GM19395 (cell line): ENCODE measurements around the gene MYO3B.

ENCODE experiments used
- ATAC-seq: cut with Tn5 transposase; IDR thresholded peaks from one replicate; pipeline ENCODE4 v1.9.1; 2021; ENCODE audit warnings: mild to moderate bottlenecking, moderate library complexity; ENCODE audit not compliant: unreplicated experiment

Gene MYO3B

DNA sequence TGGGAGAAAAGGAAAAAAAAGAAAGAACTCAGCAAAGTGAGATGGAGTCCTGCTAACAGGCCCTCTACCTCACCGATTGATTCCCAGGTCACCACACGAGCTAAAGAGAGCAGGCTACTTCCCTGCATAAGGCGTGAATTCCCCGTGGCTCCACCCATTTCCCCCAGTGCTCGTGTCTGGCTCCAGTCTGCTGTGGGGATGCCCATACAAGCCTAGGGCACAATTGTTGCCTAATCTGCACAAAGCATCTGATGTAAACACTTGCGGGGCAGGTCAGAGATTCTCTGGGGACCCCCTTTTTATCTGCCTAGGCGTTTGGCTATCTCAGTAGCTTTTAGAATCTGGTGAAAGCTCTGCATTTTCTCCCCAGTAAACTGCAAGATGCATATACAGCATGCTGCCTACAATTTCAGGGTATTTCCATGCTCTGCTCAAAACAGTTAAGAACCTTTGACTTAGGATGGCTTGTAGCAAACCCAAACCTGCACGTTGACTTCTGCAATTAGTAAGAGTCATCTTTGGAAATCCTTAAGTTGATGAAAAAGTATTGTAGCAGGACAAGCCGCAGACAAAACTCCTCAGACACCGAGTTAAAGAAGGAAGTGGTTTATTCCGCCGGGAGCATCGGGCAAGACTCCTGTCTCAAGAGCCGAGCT lies 34.8 kb downstream of the MYO3B start:
- peak; percentile 58 for ATAC-seq

DNA sequence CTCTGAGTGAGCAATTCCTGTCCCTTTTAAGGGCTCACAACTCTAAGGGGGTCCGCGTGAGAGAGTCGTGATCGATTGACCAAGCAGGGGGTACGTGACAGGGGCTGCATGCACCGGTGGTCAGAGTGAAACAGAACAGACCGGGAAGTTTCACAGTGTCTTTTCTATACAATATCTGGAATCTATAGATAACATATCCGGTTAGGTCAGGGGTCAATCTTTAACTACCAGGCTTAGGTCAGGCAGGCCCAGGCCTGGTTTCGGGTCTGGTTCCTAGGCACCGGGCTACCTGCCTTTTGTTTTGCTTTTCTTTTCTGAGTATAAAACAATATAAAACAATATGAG lies 35.3 kb downstream of the MYO3B start:
- ATAC-seq = peak; percentile 20

DNA sequence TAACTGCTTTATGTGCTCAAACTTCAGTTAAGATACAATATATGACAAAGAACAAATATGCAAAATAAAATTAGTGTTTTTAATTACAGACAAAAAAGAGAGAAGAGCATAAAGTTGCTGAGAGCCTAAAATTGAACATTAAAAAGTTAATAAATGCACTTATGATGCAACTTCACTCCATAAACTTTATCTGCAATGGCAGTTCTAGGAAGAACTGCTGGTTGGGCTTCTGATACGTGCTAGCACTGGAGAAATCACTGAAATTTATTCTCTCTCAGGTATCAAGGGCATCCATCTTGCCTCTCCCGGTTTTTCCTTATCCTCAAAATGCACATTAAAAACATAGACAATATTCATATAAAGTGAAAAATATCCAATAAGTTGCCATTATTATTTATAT lies 35.7 kb downstream of the MYO3B start:
- ATAC-seq = no peak

DNA sequence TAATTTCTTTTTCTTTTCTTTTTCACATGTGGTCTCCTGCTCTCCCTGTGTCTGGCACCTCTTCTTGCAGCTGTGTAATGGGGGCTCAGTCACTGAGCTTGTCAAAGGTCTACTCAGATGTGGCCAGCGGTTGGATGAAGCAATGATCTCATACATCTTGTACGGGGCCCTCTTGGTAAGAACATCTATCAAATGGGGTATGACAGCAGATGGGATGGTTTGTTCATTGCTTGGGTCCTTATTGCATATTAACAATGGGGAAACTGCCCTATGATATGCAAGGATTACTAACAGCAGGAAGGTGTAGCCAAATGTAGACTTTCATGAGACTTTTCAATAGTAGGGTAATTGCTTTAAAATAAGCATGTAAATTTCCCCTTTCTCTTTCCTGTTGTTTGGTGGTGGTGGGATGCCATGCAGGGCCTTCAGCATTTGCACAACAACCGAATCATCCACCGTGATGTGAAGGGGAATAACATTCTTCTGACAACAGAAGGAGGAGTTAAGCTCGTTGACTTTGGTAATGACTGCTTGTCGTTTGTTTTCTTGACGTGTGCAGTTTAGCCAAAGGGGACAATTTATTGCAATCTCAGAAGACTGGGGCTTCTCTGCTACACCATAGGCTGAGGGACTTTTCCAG lies 36.5 kb downstream of the MYO3B start:
- no peak for ATAC-seq

DNA sequence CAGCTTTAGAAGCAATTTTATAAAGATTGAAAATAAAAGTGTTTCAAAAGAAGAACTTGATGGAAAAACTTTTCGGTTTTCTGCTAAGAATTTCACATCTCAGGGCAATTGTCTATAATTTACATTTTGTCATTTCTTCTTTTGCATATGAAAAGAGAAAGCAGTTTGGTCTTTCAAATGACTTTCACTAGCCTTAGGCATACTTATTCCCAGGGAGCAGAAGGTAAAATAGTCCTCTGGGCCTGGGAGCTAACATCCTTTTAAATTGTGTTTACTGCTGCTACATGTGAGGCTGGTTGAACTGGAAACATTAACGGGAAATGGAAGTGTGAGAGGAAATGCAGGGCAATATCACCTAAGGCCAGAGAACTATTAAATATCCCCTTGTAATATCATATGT lies 37.1 kb downstream of the MYO3B start:
- ATAC-seq = no peak

DNA sequence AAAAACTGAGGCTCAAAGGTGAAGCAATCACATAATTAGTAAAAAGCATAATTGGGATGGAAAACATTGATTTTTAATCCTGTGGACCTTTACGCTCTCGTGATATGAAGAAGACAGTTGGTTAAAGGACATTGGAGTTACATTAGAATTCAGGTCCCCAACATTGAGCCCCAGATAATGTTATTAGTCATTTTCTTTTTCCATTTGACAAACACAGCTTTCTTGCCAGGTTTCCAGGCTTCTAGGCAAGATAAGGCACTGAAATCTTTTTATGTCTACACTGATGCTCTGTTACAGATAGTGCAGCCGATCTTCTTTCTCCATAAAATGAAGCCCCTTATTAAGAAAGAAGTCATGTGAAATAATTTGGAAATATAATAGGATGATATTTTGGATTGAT lies 38.5 kb downstream of the MYO3B start:
- no peak for ATAC-seq

DNA sequence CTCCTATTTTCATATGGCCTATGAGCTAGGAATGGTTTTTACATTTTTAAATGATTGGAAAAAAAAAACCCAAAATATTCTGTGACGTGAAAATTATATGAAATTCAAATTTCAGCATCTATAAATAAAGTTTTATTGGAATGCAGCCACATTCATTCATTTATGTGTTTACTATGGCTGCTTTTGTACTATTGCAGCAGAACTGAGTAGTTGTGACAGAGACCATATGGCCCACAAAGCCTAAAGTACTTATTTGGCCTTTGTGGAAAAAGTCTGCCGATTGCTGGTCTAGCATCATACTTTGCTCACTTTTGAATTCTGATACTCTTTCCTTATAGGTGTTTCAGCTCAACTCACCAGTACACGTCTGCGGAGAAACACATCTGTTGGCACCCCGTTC lies 39.0 kb downstream of the MYO3B start:
- ATAC-seq = no peak

DNA sequence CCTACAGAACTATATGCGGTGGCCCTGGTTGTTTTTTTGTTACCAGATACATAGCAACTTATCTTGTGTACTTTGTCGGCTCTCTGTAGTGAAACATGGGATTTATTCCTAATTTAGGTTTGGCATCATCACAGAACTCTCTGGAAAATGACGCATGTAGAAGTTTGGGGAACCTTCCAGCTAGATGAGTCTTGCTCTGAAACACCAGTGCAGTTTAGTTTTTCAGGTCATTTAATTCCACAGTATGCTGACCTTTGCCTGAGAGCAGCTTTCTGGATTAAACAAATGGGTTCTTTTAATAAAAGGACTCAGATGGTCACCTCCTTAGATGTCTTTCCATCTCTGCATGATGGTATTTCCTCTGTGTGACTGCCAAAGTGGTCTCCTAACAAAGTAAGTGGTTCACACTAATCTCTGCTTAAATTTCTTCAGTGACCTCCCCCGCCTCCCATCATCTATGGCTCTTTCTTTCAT lies 39.9 kb downstream of the MYO3B start:
- ATAC-seq = no peak

DNA sequence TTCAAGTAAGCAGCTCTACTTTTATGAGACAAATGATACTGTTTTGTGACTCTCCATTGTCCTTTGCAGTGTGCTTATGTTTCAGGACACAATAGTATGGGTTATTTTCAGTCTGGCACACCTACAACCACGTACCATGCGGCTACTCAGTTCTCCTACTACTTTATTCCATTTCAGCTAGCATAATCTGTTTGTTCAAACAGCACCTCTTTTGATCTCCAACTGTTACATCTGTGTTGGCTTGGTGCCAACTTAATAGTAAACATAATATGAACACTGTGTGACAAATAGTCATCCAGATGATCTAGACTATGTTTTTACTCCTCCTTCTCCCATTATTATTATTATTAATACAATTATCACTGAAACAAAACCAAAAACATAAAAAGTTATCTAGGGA lies 40.5 kb downstream of the MYO3B start:
- ATAC-seq = no peak

DNA sequence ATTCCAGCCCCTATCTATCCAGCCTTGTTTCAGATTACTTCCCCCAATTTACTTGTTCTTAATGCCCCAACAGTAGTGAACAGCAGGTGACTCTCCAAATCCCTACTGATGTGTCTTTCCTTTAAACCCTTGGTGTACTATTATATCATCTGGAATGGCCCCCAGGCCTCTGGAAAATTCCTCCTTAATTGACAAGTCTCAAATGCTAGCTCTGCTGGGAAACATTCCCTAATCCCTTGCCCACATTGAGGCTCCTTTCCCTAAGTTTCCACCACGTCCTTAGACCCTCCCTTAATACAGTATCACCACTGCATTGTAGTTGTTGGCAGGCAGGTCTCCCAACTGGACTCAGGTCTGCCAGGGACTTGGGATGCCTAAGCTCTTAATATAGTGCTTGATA lies 41.0 kb downstream of the MYO3B start:
- ATAC-seq = no peak

DNA sequence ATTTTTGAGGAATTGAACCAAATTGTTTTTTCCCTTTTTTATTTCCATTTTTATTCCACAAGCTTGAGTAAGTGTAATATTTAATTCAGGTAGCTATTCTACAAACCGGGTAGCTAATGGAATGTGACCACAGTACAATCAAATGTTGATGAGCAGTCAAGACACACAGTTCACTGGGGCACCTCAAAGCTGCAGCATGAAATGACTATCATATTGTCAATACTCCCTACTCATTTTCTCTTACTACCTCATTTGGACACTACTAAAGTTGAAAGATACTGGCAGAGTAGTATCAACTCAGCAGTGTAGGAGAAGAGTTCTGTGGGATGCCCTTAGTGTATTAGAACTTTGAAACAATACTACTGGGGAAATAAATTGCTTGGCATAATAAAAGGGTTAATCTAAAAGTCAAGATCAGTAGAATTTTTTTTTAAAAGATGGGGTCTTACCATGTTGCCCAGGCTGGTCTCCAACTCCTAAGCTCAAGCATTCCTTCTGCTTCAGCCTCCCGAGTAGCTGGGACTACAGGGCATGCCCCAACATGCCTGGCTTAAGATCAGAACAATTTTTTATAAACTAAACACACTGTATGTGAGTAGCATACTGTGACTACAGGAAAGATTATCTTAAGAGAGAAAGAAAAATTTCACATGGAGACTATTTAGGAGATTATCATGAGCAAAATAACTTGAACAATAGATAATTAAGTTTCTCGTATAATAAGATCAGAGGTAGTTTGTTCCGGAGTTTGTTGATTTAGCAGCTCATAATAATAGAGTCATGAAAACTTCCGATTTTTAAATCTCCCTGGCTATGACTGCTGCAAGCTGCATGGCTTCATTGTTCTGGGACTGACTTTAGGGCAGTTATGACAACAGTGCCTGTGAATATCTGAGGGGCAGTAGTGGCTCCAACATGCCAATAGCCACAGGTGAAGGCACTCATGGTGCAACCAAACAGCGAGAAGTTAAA lies 43.7 kb downstream of the MYO3B start:
- no peak for ATAC-seq

DNA sequence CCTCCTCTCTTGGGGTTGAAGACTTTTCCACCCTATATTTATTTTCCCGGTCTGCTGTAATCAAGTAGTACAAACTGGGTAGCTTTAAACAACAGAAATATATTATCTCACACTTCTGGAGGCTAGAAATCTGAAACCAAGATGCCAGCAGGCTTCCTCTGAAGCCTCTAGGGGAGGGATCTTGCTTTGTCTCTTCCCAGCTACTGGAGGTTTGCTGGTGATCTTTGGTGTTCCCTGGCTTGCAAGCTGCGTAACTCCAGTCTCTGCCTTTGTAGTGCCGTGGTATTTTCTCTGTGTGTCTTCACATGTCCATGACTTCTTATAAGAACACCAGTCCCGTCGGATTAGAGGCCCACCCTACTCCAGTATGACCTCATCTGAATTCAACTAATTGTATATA lies 44.4 kb downstream of the MYO3B start:
- ATAC-seq = no peak

DNA sequence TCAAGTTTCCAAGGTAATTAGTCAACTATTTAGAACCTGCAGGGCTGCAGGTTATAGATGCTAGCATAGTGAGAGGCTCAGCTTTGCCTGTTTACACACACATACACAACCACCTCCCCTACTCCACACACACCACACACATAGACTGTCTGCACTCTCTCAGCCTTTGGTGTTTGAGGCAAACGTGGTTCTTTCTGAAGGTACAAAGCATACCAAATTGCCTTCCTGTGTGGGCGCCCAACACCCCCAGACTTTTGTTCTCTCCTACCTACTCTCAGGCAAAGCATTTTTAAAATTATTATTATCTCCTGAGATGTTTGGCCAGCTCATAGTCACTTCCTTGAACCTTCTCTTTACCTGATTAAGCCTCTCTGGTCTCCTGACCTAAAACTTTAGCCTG lies 44.9 kb downstream of the MYO3B start:
- ATAC-seq = no peak

DNA sequence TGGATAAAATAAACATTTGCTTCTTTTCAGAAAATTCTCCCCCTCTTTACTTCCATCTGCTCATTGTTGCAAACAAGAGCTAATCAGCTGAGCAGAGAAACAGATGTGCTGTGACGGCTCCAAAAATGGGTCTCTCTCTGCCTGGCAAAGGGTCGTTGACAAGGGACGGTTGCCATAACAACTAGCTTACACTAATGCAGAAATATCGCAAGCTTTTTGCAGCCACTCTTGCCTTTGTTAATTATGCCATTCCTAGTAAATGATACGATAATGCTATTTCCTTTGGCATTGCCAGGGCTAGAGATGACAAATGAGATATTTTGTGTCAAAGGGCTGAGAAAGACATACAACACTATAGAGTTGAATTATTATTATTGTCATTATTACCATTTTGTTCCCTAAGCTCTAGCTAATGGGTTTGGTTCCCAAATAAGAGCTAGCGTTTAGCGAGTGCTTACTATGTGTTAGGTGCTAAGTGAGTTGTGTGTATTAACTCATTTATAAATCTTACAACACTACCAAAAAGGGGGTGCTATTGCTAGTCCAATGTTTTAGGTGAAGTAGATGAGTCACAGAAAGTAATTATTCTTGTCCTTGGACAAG lies 46.8 kb downstream of the MYO3B start:
- no peak for ATAC-seq

DNA sequence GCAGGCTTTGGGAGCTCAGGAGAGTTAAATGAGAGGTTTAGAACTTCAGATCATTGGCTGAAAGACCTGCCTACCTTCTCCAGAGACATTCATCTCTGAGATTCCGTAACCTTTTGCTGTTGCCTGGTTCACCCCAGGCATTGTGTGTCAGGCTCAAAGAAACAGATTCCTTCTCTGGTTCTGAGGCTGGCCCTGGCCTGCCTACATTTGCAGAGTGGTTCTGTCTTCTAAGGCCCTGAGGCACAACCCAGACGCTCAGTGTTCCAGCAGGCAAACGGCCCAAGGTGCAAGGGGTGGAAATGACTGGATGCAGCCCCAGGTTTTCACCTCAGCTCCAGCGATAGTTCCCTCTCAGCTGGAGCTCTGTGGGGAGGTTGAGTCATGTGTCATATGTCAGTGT lies 48.3 kb downstream of the MYO3B start:
- ATAC-seq = no peak

DNA sequence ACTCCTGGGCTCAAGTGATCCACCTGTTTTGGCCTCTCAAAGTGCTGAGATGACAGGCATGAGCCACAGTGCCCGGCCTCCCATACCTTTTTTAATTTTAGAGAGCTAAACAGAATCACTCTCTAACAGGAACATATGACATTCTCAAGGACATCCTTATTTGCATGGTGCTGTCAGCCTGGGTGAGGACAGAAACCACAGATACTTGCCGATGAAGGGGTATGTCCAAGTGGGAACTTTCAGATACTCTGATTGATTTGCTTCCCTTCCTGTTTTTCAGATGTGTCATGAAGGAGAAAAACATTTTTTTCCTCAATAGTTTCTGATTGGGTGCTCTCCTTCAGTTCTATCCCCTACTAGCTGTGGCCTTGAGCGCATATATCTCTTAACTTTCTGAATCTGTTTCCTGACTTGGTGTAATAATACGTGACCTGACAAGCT lies 49.6 kb downstream of the MYO3B start:
- ATAC-seq = peak; percentile 77

DNA sequence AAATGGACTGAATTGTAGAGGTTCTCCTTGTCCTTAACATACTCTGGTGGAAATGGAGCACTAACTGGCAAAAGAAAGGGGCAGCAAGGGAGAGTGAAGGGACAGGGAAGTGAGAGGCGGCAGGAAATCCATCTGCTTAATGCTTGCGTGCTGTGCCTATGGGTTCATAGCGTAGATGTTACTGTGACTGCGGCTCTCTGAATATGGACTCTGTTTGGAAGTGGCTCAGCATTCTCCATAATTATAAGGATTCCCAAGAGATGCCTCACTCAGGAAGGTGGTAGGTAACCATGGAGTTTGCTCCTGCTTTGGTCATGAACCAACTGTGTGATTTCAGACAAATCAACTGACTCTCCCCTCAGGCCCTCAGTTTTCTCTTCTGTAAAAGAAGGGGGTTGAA lies 50.0 kb downstream of the MYO3B start:
- ATAC-seq = peak; percentile 26

DNA sequence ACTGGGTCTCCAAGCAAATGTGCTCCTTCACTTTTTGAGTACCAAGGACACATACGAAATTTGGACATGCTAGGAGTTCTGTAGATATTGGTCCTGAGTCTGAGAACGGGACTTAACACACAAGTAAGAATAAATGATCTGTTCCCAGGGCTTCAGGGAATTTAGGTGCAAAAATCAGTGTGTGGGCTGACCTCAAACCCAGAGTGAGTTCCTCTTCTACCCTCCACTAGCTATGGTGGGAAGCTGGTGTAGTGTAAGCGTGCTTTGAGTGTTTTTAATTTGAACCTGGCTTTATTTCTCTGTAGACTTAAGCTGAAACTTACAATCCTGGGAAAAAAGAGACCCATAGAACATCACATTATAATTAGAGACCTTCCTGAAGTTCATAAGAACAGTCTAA lies 50.5 kb downstream of the MYO3B start:
- ATAC-seq = no peak

DNA sequence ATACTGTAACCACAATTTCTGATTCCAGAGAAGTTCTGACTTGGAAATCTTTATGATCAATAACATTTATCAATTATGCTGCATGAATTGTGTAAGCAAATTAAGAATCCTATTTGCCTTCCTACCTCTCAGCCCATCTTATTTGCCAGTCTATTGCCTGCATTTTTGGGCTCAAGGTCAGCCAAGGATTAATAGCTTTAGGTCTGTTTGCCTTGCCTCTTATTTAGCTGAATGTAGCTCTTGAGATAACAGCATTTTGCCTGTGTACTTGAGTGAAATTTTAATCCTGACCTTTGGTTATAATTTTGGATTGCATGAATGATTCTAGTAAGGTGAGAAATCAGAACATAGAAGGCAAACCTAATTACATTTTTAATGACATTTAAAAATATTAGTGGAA lies 51.2 kb downstream of the MYO3B start:
- no peak for ATAC-seq

DNA sequence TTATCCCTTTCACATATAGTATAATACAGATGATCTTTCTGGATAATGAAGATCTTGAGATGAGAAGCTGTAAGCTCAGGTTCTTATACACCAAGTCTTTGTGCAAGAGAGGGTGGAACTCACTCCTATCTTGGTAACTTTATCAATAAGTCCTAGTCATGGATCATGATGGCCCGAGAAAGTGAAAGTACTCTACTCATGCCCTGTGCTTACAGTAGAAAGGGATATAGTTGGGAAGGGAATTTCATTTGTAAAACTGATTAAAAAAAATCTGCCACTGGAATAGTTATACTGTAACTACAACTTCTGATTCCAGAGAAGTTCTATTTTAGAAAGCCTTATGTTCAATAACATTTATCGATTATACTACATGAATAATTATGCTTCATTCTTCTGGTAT lies 51.8 kb downstream of the MYO3B start:
- no peak for ATAC-seq
